ENCODE measurements around the gene BMP5. TPM values are rescaled to one million over a fixed set of nuclear protein-coding genes. Genes with fewer than 3 reads are reported as not detected.

The BMP5 gene
- total and polyA plus RNA-seq, 9 of the 15 experiments (the other 6 are each of a cell fraction or from before 2014, with no cell fraction given) = not detected

DNA sequence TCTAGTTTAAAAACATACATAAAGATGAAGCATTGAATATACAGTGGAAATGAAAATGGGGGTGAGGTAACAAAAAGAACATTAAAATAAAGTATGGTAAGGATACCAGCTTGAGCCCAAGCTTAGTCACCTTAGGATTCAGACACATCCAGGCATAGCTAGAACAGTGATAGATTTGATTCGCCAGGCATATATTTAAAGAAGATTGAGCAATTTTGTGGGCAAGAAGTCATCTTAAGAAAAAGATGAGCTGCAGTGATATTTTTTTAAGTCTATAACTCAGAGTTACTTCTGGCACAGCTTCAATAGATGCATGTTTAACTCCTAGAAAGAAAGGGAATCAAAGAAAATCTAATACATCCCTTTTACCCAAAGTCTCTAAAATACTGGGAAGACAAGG lies 97.9 kb downstream of the BMP5 start:
- intact Hi-C loops (cut with micrococcal nuclease) (no loop called here), in situ Hi-C loops (cut with MboI) (no loop called here)
- ATAC-seq (no peak), FAIRE-seq (no peak), DNase-seq (ENCODE audit: extremely low read depth in 1 of 4, low spot score in 3 of 4) (no peak)
- Histone ChIP-seq H3K9ac (ENCODE audit: insufficient read depth in 1 of 2, low read depth in 2 of 2, low read length in 2 of 2) (no peak overlapping the region), H3K79me2 (ENCODE audit: control insufficient read depth, insufficient read depth, low read length) (no peaks in the 10 kb centered on the region), H3K27ac (ENCODE audit: extremely low read depth, low read depth, low read length) (no peak overlapping the region), H3K27me3 (ENCODE audit: control insufficient read depth in 2 of 2, insufficient read depth in 2 of 2, low read length in 2 of 2) (no peaks in the 10 kb centered on the region), H3K9me1 (ENCODE audit: control insufficient read depth, insufficient read depth, low read length) (no peaks in the 10 kb centered on the region), H3K4me1 (replicated peaks in 1 of 2; ENCODE audit: control insufficient read depth in 2 of 2, insufficient read depth in 2 of 2, low read length in 2 of 2) (no peaks in the 10 kb centered on the region), H2AFZ (ENCODE audit: low read depth, low read length) (no peak overlapping the region), H3K36me3 (ENCODE audit: control insufficient read depth, insufficient read depth, low read length) (no peaks in the 10 kb centered on the region), H3K4me3 (no peak overlapping the region), H3K9me3 (replicated peaks; ENCODE audit: control insufficient read depth, insufficient read depth, low read depth, low read length) (no peaks in the 10 kb centered on the region), H3K4me2 (ENCODE audit: insufficient read depth, low read length) (no peak overlapping the region), H4K20me1 (replicated peaks; ENCODE audit: control insufficient read depth, insufficient read depth, low read length) (no peaks in the 10 kb centered on the region)
- ChIA-PET POLR2A (no interaction called here), CTCF (ENCODE audit: low intra/inter-chr PET ratio) (no interaction called here)
- 0% methylated on average over 1 of the region's 1 CpG for WGBS (ENCODE audit: insufficient coverage, low coverage, missing lambda C conversion rate)
- no TSS peak for BruUV-seq (replicated peaks)
- no peak for TF ChIP-seq POLR2B (IDR thresholded peaks at IDR 0.05; ENCODE audit: low read depth, partially characterized antibody)
- TF ChIP-seq ZNF75A (CRISPR knock-in tag; IDR thresholded peaks at IDR 0.05) = no peak
- no peak for TF ChIP-seq TAF7 (tag; IDR thresholded peaks at IDR 0.05)
- TF ChIP-seq, protein P1, sequence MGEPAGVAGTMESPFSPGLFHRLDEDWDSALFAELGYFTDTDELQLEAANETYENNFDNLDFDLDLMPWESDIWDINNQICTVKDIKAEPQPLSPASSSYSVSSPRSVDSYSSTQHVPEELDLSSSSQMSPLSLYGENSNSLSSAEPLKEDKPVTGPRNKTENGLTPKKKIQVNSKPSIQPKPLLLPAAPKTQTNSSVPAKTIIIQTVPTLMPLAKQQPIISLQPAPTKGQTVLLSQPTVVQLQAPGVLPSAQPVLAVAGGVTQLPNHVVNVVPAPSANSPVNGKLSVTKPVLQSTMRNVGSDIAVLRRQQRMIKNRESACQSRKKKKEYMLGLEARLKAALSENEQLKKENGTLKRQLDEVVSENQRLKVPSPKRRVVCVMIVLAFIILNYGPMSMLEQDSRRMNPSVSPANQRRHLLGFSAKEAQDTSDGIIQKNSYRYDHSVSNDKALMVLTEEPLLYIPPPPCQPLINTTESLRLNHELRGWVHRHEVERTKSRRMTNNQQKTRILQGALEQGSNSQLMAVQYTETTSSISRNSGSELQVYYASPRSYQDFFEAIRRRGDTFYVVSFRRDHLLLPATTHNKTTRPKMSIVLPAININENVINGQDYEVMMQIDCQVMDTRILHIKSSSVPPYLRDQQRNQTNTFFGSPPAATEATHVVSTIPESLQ (CRISPR knock-in tag; IDR thresholded peaks at IDR 0.05) = no peak
- TF ChIP-seq SMARCC2 (IDR thresholded peaks at IDR 0.05; ENCODE audit: low read depth) = no peak
- TF ChIP-seq HCFC1 (IDR thresholded peaks at IDR 0.05; ENCODE audit: low read depth, low read length) = no peak
- TF ChIP-seq, protein P2, sequence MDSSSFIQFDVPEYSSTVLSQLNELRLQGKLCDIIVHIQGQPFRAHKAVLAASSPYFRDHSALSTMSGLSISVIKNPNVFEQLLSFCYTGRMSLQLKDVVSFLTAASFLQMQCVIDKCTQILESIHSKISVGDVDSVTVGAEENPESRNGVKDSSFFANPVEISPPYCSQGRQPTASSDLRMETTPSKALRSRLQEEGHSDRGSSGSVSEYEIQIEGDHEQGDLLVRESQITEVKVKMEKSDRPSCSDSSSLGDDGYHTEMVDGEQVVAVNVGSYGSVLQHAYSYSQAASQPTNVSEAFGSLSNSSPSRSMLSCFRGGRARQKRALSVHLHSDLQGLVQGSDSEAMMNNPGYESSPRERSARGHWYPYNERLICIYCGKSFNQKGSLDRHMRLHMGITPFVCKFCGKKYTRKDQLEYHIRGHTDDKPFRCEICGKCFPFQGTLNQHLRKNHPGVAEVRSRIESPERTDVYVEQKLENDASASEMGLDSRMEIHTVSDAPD (CRISPR knock-in tag; IDR thresholded peaks at IDR 0.05) = no peak
- TF ChIP-seq MIER1 (IDR thresholded peaks at IDR 0.05; ENCODE audit: low read depth) = no peak
- TF ChIP-seq, protein P3, sequence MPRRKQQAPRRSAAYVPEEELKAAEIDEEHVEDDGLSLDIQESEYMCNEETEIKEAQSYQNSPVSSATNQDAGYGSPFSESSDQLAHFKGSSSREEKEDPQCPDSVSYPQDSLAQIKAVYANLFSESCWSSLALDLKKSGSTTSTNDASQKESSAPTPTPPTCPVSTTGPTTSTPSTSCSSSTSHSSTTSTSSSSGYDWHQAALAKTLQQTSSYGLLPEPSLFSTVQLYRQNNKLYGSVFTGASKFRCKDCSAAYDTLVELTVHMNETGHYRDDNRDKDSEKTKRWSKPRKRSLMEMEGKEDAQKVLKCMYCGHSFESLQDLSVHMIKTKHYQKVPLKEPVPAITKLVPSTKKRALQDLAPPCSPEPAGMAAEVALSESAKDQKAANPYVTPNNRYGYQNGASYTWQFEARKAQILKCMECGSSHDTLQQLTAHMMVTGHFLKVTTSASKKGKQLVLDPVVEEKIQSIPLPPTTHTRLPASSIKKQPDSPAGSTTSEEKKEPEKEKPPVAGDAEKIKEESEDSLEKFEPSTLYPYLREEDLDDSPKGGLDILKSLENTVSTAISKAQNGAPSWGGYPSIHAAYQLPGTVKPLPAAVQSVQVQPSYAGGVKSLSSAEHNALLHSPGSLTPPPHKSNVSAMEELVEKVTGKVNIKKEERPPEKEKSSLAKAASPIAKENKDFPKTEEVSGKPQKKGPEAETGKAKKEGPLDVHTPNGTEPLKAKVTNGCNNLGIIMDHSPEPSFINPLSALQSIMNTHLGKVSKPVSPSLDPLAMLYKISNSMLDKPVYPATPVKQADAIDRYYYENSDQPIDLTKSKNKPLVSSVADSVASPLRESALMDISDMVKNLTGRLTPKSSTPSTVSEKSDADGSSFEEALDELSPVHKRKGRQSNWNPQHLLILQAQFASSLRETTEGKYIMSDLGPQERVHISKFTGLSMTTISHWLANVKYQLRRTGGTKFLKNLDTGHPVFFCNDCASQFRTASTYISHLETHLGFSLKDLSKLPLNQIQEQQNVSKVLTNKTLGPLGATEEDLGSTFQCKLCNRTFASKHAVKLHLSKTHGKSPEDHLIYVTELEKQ (CRISPR knock-in tag; IDR thresholded peaks at IDR 0.05) = no peak
- TF ChIP-seq NCOA2 (IDR thresholded peaks at IDR 0.05; ENCODE audit: partially characterized antibody in 2 of 2) = no peak
- no peak for TF ChIP-seq ZNF143 (CRISPR knock-in tag; IDR thresholded peaks at IDR 0.05)
- TF ChIP-seq, protein P4, sequence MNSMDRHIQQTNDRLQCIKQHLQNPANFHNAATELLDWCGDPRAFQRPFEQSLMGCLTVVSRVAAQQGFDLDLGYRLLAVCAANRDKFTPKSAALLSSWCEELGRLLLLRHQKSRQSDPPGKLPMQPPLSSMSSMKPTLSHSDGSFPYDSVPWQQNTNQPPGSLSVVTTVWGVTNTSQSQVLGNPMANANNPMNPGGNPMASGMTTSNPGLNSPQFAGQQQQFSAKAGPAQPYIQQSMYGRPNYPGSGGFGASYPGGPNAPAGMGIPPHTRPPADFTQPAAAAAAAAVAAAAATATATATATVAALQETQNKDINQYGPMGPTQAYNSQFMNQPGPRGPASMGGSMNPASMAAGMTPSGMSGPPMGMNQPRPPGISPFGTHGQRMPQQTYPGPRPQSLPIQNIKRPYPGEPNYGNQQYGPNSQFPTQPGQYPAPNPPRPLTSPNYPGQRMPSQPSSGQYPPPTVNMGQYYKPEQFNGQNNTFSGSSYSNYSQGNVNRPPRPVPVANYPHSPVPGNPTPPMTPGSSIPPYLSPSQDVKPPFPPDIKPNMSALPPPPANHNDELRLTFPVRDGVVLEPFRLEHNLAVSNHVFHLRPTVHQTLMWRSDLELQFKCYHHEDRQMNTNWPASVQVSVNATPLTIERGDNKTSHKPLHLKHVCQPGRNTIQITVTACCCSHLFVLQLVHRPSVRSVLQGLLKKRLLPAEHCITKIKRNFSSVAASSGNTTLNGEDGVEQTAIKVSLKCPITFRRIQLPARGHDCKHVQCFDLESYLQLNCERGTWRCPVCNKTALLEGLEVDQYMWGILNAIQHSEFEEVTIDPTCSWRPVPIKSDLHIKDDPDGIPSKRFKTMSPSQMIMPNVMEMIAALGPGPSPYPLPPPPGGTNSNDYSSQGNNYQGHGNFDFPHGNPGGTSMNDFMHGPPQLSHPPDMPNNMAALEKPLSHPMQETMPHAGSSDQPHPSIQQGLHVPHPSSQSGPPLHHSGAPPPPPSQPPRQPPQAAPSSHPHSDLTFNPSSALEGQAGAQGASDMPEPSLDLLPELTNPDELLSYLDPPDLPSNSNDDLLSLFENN (IDR thresholded peaks at IDR 0.05; ENCODE audit: low read depth in 2 of 2, low read length in 2 of 2) = no peak
- TF ChIP-seq FOXJ3 (CRISPR knock-in tag; IDR thresholded peaks at IDR 0.05) = no peak

All from K562 (cell line).